Suprapubic skin (tissue), 4 donors: Measurements from ENCODE around the gene RNF214.

Experiments
- EP300 ChIP-seq: sonication (generic); formaldehyde crosslinking; IDR thresholded peaks from one replicate; pipeline ENCODE4 v1.6.1; 2017; ENCODE audit warnings: antibody characterized with exemption
- POLR2A ChIP-seq, 2 donors: fragments of 450-650 bp; IDR thresholded peaks; one replicate each; pipeline ENCODE4 v1.6.1; 2017; ENCODE audit warnings: antibody characterized with exemption in 2 of 2, mild to moderate bottlenecking in 2 of 2, moderate library complexity in 2 of 2
- POLR2AphosphoS5 ChIP-seq, 3 donors: sonication (generic); formaldehyde crosslinking; IDR thresholded peaks; one replicate each; pipeline ENCODE4 v1.6.1; 2017; ENCODE audit warnings: antibody characterized with exemption in 3 of 3
- TF ChIP-seq, protein P1 (sequence below), 2 donors: fragments of 200-600 bp in 1 of 2; fragments of 450-650 bp in 1 of 2; sonication (generic) in 1 of 2; IDR thresholded peaks; one replicate each; pipeline ENCODE4 v1.5.1; 2016 to 2019; ENCODE audit warnings: antibody characterized with exemption in 2 of 2, mild to moderate bottlenecking in 1 of 2, moderate library complexity in 1 of 2

DNA sequence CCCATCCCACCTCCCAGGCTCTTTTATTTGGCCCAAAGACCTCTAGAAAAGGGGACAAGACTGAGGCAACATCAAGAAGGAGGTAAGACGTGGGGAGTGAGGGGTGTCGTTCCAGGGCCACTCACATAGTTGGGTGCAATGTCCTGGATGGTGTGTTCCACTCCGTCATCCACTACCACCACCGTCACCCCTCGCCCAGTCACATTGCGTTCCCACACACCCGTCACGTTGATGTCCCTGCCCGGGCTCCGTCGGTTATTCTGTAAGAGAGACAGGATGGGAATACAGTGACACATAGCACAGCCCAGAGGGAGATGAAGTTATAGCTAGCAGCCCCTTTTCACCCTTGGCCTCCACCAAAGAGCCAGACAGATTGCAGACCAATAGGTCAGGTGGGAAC, 4.4 kb upstream of the RNF214 start:
- TF ChIP-seq, protein P1, sequence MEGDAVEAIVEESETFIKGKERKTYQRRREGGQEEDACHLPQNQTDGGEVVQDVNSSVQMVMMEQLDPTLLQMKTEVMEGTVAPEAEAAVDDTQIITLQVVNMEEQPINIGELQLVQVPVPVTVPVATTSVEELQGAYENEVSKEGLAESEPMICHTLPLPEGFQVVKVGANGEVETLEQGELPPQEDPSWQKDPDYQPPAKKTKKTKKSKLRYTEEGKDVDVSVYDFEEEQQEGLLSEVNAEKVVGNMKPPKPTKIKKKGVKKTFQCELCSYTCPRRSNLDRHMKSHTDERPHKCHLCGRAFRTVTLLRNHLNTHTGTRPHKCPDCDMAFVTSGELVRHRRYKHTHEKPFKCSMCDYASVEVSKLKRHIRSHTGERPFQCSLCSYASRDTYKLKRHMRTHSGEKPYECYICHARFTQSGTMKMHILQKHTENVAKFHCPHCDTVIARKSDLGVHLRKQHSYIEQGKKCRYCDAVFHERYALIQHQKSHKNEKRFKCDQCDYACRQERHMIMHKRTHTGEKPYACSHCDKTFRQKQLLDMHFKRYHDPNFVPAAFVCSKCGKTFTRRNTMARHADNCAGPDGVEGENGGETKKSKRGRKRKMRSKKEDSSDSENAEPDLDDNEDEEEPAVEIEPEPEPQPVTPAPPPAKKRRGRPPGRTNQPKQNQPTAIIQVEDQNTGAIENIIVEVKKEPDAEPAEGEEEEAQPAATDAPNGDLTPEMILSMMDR (IDR thresholded peaks at IDR 0.05) = no peak
- TF ChIP-seq POLR2A (IDR thresholded peaks at IDR 0.05) = no peak
- no peak for TF ChIP-seq POLR2AphosphoS5 (IDR thresholded peaks at IDR 0.05)
- no peak for TF ChIP-seq EP300
